K562 (cell line): ENCODE measurements around the gene KRT81. TPM values are rescaled to one million over a fixed set of nuclear protein-coding genes. Genes with fewer than 3 reads are reported as not detected.

Experiments
- C11orf30 ChIP-seq: fragments of 450-650 bp; IDR thresholded peaks from 2 replicates; pipeline ENCODE4 v1.6.1; 2016; ENCODE audit warnings: low read depth, mild to moderate bottlenecking
- ERF ChIP-seq: fragments of 450-650 bp; formaldehyde crosslinking; IDR thresholded peaks from 2 replicates; pipeline ENCODE4 v1.4.0; 2020; ENCODE audit warnings: mild to moderate bottlenecking, mixed read lengths
- HCFC1 ChIP-seq: IDR thresholded peaks from 2 replicates; pipeline ENCODE4 v1.6.1; 2012; ENCODE audit warnings: low read depth, low read length, improper control_type of control experiment
- MAZ ChIP-seq, 2 experiments: fragments of 450-650 bp in 1 of 2; sonication (generic) in 1 of 2; formaldehyde crosslinking; IDR thresholded peaks in 1 of 2; conservative IDR thresholded peaks in 1 of 2; 2 replicates each; pipeline versions ENCODE4 v1.4.0 to v1.5.0; 2020; ENCODE audit warnings: mild to moderate bottlenecking in 1 of 2, missing genetic modification reagents in 1 of 2
- REST ChIP-seq, 2 experiments: fragments of 450-650 bp; formaldehyde crosslinking in 1 of 2; IDR thresholded peaks; 2 replicates each; pipeline versions ENCODE4 v1.4.0 to v1.6.1; 2014 to 2020; ENCODE audit warnings: mild to moderate bottlenecking in 2 of 2, borderline replicate concordance in 1 of 2, low read depth in 1 of 2
- polyA plus RNA-seq, 8 experiments: library from polyadenylated mRNA; depleted of rRNA in 4 of 8; stranded (reverse) in 5 of 8; unstranded in 3 of 8; fragments of >200 nt; fragmentation: Nextera tagmentation in 2 of 8; fragmentation: Illumina TruSeq in 1 of 8; extraction: Ambion mirVana in 2 of 8; extraction: Trizol in 1 of 8; gene quantifications; 2 replicates each; pipeline versions ENCODE4 v1.2.1 to v1.2.3, GENCODE V29; 2011 to 2014; ENCODE audit warnings: inconsistent platforms in 1 of 8, missing spikeins in 1 of 8
- total RNA-seq, 7 experiments: library from RNA; depleted of rRNA in 6 of 7; stranded (reverse); fragments of >200 nt in 6 of 7; fragmentation: Illumina TruSeq in 2 of 7; extraction: Trizol in 2 of 7; gene quantifications; 2 replicates each; pipeline versions ENCODE4 v1.2.1 to v1.2.3, GENCODE V29; 2011 to 2021; ENCODE audit warnings: low replicate concordance in 1 of 7
- TF ChIP-seq, protein P1 (sequence below): fragments of 250-450 bp; sonication (Bioruptor Pico); IDR thresholded peaks from 2 replicates; pipeline ENCODE4 v1.4.0; 2020; ENCODE audit warnings: mild to moderate bottlenecking

Gene KRT81
- total and polyA plus RNA-seq, 9 of the 15 experiments (the other 6 are each of a cell fraction or from before 2014, with no cell fraction given), result 0.27 TPM; not detected in 8

DNA sequence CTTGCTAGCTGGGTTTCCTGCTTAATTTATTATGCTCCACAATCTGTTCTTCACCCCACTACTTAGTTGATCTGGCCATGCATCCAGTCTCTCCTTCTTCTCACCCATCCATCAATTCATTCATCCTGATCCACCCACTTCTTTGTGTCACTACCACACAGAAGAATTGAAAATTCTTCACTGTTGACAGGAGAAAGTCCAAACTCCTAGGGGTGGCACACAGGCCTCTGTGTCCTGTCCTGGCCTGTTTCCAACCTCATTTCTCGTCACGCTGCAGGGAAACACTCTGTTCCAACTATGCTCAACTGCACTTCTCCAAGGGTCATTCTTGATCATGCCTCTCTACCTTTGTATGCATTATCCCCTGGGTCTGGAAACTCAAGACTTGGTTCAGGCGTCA lies 40.5 kb upstream of the KRT81 start (continued):
- TF ChIP-seq REST (IDR thresholded peaks at IDR 0.05; ENCODE audit: borderline replicate concordance) (no peak), REST (CRISPR knock-in tag; IDR thresholded peaks at IDR 0.05; ENCODE audit: low read depth) (no peak), ERF (CRISPR knock-in tag) (no peak), MAZ (CRISPR knock-in tag; conservative IDR thresholded peaks at IDR 0.05 in 1 of 2, IDR thresholded peaks at IDR 0.05 in 1 of 2) (no peak), HCFC1 (no peak), C11orf30 (no peak)
- TF ChIP-seq, protein P1, sequence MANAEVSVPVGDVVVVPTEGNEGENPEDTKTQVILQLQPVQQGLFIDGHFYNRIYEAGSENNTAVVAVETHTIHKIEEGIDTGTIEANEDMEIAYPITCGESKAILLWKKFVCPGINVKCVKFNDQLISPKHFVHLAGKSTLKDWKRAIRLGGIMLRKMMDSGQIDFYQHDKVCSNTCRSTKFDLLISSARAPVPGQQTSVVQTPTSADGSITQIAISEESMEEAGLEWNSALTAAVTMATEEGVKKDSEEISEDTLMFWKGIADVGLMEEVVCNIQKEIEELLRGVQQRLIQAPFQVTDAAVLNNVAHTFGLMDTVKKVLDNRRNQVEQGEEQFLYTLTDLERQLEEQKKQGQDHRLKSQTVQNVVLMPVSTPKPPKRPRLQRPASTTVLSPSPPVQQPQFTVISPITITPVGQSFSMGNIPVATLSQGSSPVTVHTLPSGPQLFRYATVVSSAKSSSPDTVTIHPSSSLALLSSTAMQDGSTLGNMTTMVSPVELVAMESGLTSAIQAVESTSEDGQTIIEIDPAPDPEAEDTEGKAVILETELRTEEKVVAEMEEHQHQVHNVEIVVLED, result no peak
